Thoracic aorta (tissue), 2 donors: ENCODE measurements around the gene M1AP. TPM values are rescaled to one million over a fixed set of nuclear protein-coding genes. Genes with fewer than 3 reads are reported as not detected.
"Not testable (repeated sequence)": the region's sequence is repeated elsewhere in the genome, so short reads cannot be mapped to it uniquely, and the experiment has no call there.

Experiments
- ATAC-seq: fragments of 150-250 bp; one replicate; pipeline ENCODE4 v1.8.0; 2017; ENCODE audit warnings: low read depth; ENCODE audit not compliant: insufficient number of reproducible peaks, low FRiP score
- DNase-seq: peaks from one replicate; pipeline ENCODE4 v3.0.0-alpha.2; 2020; ENCODE audit warnings: low spot score
- H3K27ac ChIP-seq, 2 donors: fragments of 200-600 bp; sonication (generic); 1 replicate in 1 of 2; 2 replicates in 1 of 2; pipeline ENCODE4 v1.5.1; 2016; ENCODE audit warnings: mild to moderate bottlenecking in 2 of 2, moderate library complexity in 2 of 2
- H3K27me3 ChIP-seq: fragments of 200-600 bp; sonication (generic); replicated peaks from 2 replicates; pipeline ENCODE4 v1.6.0; 2016; ENCODE audit warnings: mild to moderate bottlenecking; ENCODE audit not compliant: insufficient read depth
- H3K36me3 ChIP-seq: fragments of 200-600 bp; sonication (generic); one replicate; pipeline ENCODE4 v1.5.1; 2016
- H3K4me1 ChIP-seq, 2 donors: fragments of 200-600 bp; sonication (generic); 1 replicate in 1 of 2; 2 replicates in 1 of 2; pipeline versions ENCODE4 v1.5.1 to v1.6.0; 2016; ENCODE audit warnings: low read depth in 2 of 2, mild to moderate bottlenecking in 1 of 2; ENCODE audit not compliant: control insufficient read depth in 1 of 2
- H3K4me3 ChIP-seq: fragments of 200-600 bp; sonication (generic); 2 replicates; pipeline ENCODE4 v1.5.1; 2016; ENCODE audit warnings: mild to moderate bottlenecking
- H3K9me3 ChIP-seq: fragments of 200-600 bp; sonication (generic); 2 replicates; pipeline ENCODE4 v1.5.1; 2016
- CTCF ChIP-seq: fragments of 200-600 bp; sonication (generic); IDR thresholded peaks from one replicate; pipeline ENCODE4 v1.5.1; 2019; ENCODE audit warnings: antibody characterized with exemption
- total RNA-seq, 2 donors: library from RNA; depleted of rRNA; stranded (reverse); fragments of >200 nt; gene quantifications; one replicate each; pipeline versions ENCODE4 v1.1.0 to v1.2.3, GENCODE V29; 2016

The M1AP gene
- total RNA-seq, 2 donors from 2014 or later = 4.5 TPM; not detected in 1

- TF ChIP-seq CTCF = no peak
- no peaks in the 10 kb centered on the region for H3K9me3 ChIP-seq
- no peak for DNase-seq
- no peaks in the 10 kb centered on the region for H3K36me3 ChIP-seq
- H3K27me3 ChIP-seq = no peaks in the 10 kb centered on the region
- no peak overlapping the region for H3K27ac ChIP-seq
- no peaks in the 10 kb centered on the region for H3K4me1 ChIP-seq
- no peak overlapping the region for H3K4me3 ChIP-seq
- ATAC-seq = no peak
Measured at GRCh38 chr2:74646201-74646600, 1.9 kb downstream of the M1AP start.

GRCh38 chr2:74645344-74645743, 2.8 kb downstream of the M1AP start:
- Histone ChIP-seq H3K36me3 (no peaks in the 10 kb centered on the region), H3K9me3 (no peaks in the 10 kb centered on the region), H3K4me3 (no peak overlapping the region), H3K27me3 (no peaks in the 10 kb centered on the region), H3K27ac (no peak overlapping the region), H3K4me1 (no peaks in the 10 kb centered on the region)
- DNase-seq = no peak
- no peak for ATAC-seq
- no peak for TF ChIP-seq CTCF

GRCh38 chr2:74639550-74639949, 8.6 kb downstream of the M1AP start:
- Histone ChIP-seq H3K36me3 (no peaks in the 10 kb centered on the region), H3K27ac (no peak overlapping the region), H3K4me1 (no peaks in the 10 kb centered on the region), H3K9me3 (no peaks in the 10 kb centered on the region), H3K27me3 (no peaks in the 10 kb centered on the region), H3K4me3 (no peak overlapping the region)
- DNase-seq (no peak), ATAC-seq (no peak)
- TF ChIP-seq CTCF = no peak

- no peaks in the 10 kb centered on the region for H3K27me3 ChIP-seq
- no peak overlapping the region for H3K27ac ChIP-seq
- no peaks in the 10 kb centered on the region for H3K9me3 ChIP-seq
- DNase-seq (no peak), ATAC-seq (no peak)
- no peak overlapping the region for H3K4me3 ChIP-seq
- no peaks in the 10 kb centered on the region for H3K36me3 ChIP-seq
- no peak for TF ChIP-seq CTCF
- H3K4me1 ChIP-seq = no peaks in the 10 kb centered on the region
Measured at GRCh38 chr2:74632939-74633312, 15.2 kb downstream of the M1AP start.

- Histone ChIP-seq H3K27ac (no peak overlapping the region), H3K9me3 (no peaks in the 10 kb centered on the region), H3K36me3 (no peaks in the 10 kb centered on the region), H3K4me1 (no peaks in the 10 kb centered on the region), H3K27me3 (no peaks in the 10 kb centered on the region), H3K4me3 (no peak overlapping the region)
- DNase-seq = no peak
- ATAC-seq = no peak
- no peak for TF ChIP-seq CTCF
Measured at GRCh38 chr2:74632209-74632938, 15.8 kb downstream of the M1AP start.

DNA sequence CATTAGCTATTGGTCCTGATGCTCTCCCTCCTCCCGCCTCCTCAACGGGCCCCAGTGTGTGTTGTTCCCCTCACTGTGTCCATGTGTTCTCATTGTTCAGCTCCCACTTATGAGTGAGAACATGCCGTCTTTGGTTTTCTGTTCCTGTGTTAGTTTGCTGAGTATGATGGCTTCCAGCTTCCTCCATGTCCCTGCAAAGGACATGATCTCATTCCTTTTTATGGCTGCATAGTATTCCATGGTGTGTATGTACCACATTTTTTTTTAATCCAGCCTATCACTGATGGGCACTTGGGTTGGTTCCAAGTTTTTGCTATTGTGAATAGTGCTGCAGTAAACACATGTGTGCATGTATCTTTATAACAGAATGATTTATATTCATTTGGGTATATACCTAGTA, 17.7 kb downstream of the M1AP start:
- DNase-seq, H3K9me3 ChIP-seq, ATAC-seq, H3K36me3 ChIP-seq, H3K4me3 ChIP-seq, H3K27ac ChIP-seq, H3K4me1 ChIP-seq, H3K27me3 ChIP-seq: not testable (repeated sequence)
